HEK293 (cell line): ENCODE measurements around the gene RHBDD1.

Experiments
- CTCF ChIA-PET: fragments of 350-600 bp; formaldehyde crosslinking; extraction: SDS; loops from one replicate; lab custom pipeline; 2021; ENCODE audit warnings: antibody characterized with exemption; lab: Yijun Ruan, JAX
- POLR2A ChIA-PET: fragments of 300-600 bp; formaldehyde crosslinking; extraction: SDS; loops from one replicate; lab custom pipeline; 2020; ENCODE audit warnings: antibody characterized with exemption, inconsistent platforms; lab: Yijun Ruan, JAX
- H3K27ac ChIP-seq: fragments of 200-500 bp; sonication (Bioruptor generic); 2 replicates; pipeline ENCODE4 v1.5.1; 2014; ENCODE audit warnings: low read depth, low read length, control low read depth, inconsistent platforms; ENCODE audit errors: extremely low read depth
- H3K36me3 ChIP-seq, 2 experiments: fragments of 200-500 bp in 1 of 2; sonication (Bioruptor generic) in 1 of 2; 1 replicate in 1 of 2; 2 replicates in 1 of 2; pipeline ENCODE4 v1.5.1; 2014 to 2017; ENCODE audit warnings: inconsistent platforms in 2 of 2, low read length in 2 of 2; ENCODE audit not compliant: control insufficient read depth in 2 of 2, insufficient read depth in 1 of 2
- H3K4me1 ChIP-seq: fragments of 200-500 bp; sonication (Bioruptor generic); 2 replicates; pipeline ENCODE4 v1.5.1; 2014; ENCODE audit warnings: mild to moderate bottlenecking, low read length, inconsistent platforms; ENCODE audit not compliant: control insufficient read depth, insufficient read depth
- H3K4me3 ChIP-seq: 2 replicates; pipeline ENCODE4 v1.5.1; 2011; ENCODE audit warnings: low read depth, mild to moderate bottlenecking, control low read depth, low read length, moderate library complexity
- H3K9me3 ChIP-seq: fragments of 200-500 bp; sonication (Bioruptor generic); 2 replicates; pipeline ENCODE4 v1.5.1; 2014; ENCODE audit warnings: low read depth, low read length, inconsistent platforms; ENCODE audit not compliant: control insufficient read depth, insufficient read depth
- BCL11B ChIP-seq: fragments of 450-650 bp; formaldehyde crosslinking; IDR thresholded peaks from 2 replicates; pipeline ENCODE4 v1.5.1; 2016; ENCODE audit warnings: low read depth, missing biosample characterization, missing genetic modification characterization
- CTCF ChIP-seq: fragments of 450-650 bp; formaldehyde crosslinking; IDR thresholded peaks from 2 replicates; pipeline ENCODE4 v1.5.1; 2016; ENCODE audit warnings: missing biosample characterization, missing genetic modification characterization
- KLF16 ChIP-seq: fragments of 450-650 bp; formaldehyde crosslinking; IDR thresholded peaks from 2 replicates; pipeline ENCODE4 v1.5.1; 2017; ENCODE audit warnings: missing biosample characterization, missing genetic modification characterization
- PATZ1 ChIP-seq: fragments of 450-650 bp; formaldehyde crosslinking; IDR thresholded peaks from 2 replicates; pipeline ENCODE4 v1.5.1; 2016; ENCODE audit warnings: missing biosample characterization, missing genetic modification characterization
- REPIN1 ChIP-seq: fragments of 450-650 bp; formaldehyde crosslinking; IDR thresholded peaks from 2 replicates; pipeline ENCODE4 v1.5.1; 2017; ENCODE audit warnings: missing biosample characterization, missing genetic modification characterization, low read depth
- SCRT1 ChIP-seq: fragments of 450-650 bp; formaldehyde crosslinking; IDR thresholded peaks from 2 replicates; pipeline ENCODE4 v1.5.1; 2016; ENCODE audit warnings: missing biosample characterization, missing genetic modification characterization, borderline replicate concordance
- SETDB1 ChIP-seq: IDR thresholded peaks from one replicate; pipeline ENCODE4 v1.6.1; 2017; ENCODE audit warnings: mild to moderate bottlenecking, low read length, moderate library complexity, mixed read lengths; ENCODE audit not compliant: insufficient read length
- WT1 ChIP-seq: fragments of 450-650 bp; formaldehyde crosslinking; IDR thresholded peaks from 2 replicates; pipeline ENCODE4 v1.5.1; 2016; ENCODE audit warnings: missing biosample characterization, missing genetic modification characterization
- ZNF121 ChIP-seq: fragments of 450-650 bp; formaldehyde crosslinking; IDR thresholded peaks from 2 replicates; pipeline ENCODE4 v1.5.1; 2016; ENCODE audit warnings: missing biosample characterization, missing genetic modification characterization
- ZNF132 ChIP-seq: fragments of 450-650 bp; formaldehyde crosslinking; IDR thresholded peaks from 2 replicates; pipeline ENCODE4 v1.5.1; 2017; ENCODE audit warnings: missing biosample characterization, missing genetic modification characterization, borderline replicate concordance
- ZNF223 ChIP-seq: fragments of 450-650 bp; formaldehyde crosslinking; IDR thresholded peaks from 2 replicates; pipeline ENCODE4 v1.5.1; 2016; ENCODE audit warnings: missing biosample characterization, missing genetic modification characterization
- ZNF324 ChIP-seq: fragments of 450-650 bp; formaldehyde crosslinking; IDR thresholded peaks from 2 replicates; pipeline ENCODE4 v1.5.1; 2016; ENCODE audit warnings: missing biosample characterization, missing genetic modification characterization
- ZNF350 ChIP-seq: fragments of 450-650 bp; formaldehyde crosslinking; IDR thresholded peaks from 2 replicates; pipeline ENCODE4 v1.5.0; 2017; ENCODE audit warnings: missing biosample characterization, mild to moderate bottlenecking, missing genetic modification characterization
- ZNF366 ChIP-seq: fragments of 450-650 bp; formaldehyde crosslinking; conservative IDR thresholded peaks from 2 replicates; pipeline ENCODE4 v1.5.1; 2016; ENCODE audit warnings: missing biosample characterization, missing genetic modification characterization
- ZNF404 ChIP-seq: fragments of 450-650 bp; formaldehyde crosslinking; IDR thresholded peaks from 2 replicates; pipeline ENCODE4 v1.5.1; 2017; ENCODE audit warnings: missing biosample characterization, missing genetic modification characterization
- ZNF416 ChIP-seq: fragments of 450-650 bp; formaldehyde crosslinking; IDR thresholded peaks from 2 replicates; pipeline ENCODE4 v1.5.1; 2016; ENCODE audit warnings: missing biosample characterization, missing genetic modification characterization
- ZNF548 ChIP-seq: fragments of 450-650 bp; formaldehyde crosslinking; IDR thresholded peaks from 2 replicates; pipeline ENCODE4 v1.5.1; 2016; ENCODE audit warnings: missing biosample characterization, missing genetic modification characterization
- ZNF558 ChIP-seq: fragments of 450-650 bp; formaldehyde crosslinking; IDR thresholded peaks from 2 replicates; pipeline ENCODE4 v1.5.1; 2016; ENCODE audit warnings: missing biosample characterization, missing genetic modification characterization
- ZNF626 ChIP-seq: fragments of 450-650 bp; sonication (Bioruptor Pico); formaldehyde crosslinking; IDR thresholded peaks from 2 replicates; pipeline ENCODE4 v1.5.1; 2018; ENCODE audit warnings: missing biosample characterization, missing genetic modification characterization, inconsistent platforms
- ZNF704 ChIP-seq: fragments of 450-650 bp; formaldehyde crosslinking; IDR thresholded peaks from 2 replicates; pipeline ENCODE4 v1.5.1; 2016; ENCODE audit warnings: missing biosample characterization, missing genetic modification characterization
- ZNF768 ChIP-seq: fragments of 450-650 bp; formaldehyde crosslinking; IDR thresholded peaks from 2 replicates; pipeline ENCODE4 v1.5.1; 2018; ENCODE audit warnings: missing biosample characterization, mild to moderate bottlenecking, missing genetic modification characterization
- ZNF792 ChIP-seq: fragments of 450-650 bp; formaldehyde crosslinking; IDR thresholded peaks from 2 replicates; pipeline ENCODE4 v1.5.1; 2016; ENCODE audit warnings: missing biosample characterization, missing genetic modification characterization
- ZXDB ChIP-seq: fragments of 450-650 bp; formaldehyde crosslinking; IDR thresholded peaks from 2 replicates; pipeline ENCODE4 v1.5.1; 2016; ENCODE audit warnings: missing biosample characterization, missing genetic modification characterization

The RHBDD1 gene

GRCh38 chr2:226953206-226953605 is 117.4 kb downstream of the RHBDD1 start:
- ChIA-PET CTCF (no interaction called here), POLR2A (no interaction called here)
- Histone ChIP-seq H3K9me3 (no peaks in the 10 kb centered on the region), H3K4me1 (no peaks in the 10 kb centered on the region), H3K36me3 (no peaks in the 10 kb centered on the region), H3K4me3 (no peak overlapping the region), H3K27ac (no peak overlapping the region)
- TF ChIP-seq ZNF366 (no peak), REPIN1 (tag by site-specific recombination) (no peak), CTCF (tag by site-specific recombination) (no peak), SETDB1 (no peak), BCL11B (tag by site-specific recombination) (no peak), ZNF350 (tag by site-specific recombination) (no peak), ZNF416 (tag by site-specific recombination) (no peak), ZNF626 (tag by site-specific recombination) (no peak), ZNF792 (no peak), PATZ1 (tag by site-specific recombination) (no peak), ZNF121 (tag by site-specific recombination) (no peak), ZNF768 (tag by site-specific recombination) (no peak), ZNF558 (tag by site-specific recombination) (no peak), WT1 (tag by site-specific recombination) (no peak), ZNF548 (tag by site-specific recombination) (no peak), SCRT1 (no peak)

GRCh38 chr2:226953826-226954225 is 118.0 kb downstream of the RHBDD1 start:
- Histone ChIP-seq H3K4me1 (no peaks in the 10 kb centered on the region), H3K9me3 (no peaks in the 10 kb centered on the region)
- TF ChIP-seq SETDB1, result no peak
- TF ChIP-seq KLF16 (tag by site-specific recombination), result no peak
- no peak for TF ChIP-seq ZXDB (tag by site-specific recombination)
- TF ChIP-seq ZNF704 (tag by site-specific recombination), result no peak
- no peak for TF ChIP-seq ZNF223 (tag by site-specific recombination)
- no peak for TF ChIP-seq ZNF404 (tag by site-specific recombination)
- TF ChIP-seq ZNF132 (tag by site-specific recombination), result no peak
- TF ChIP-seq ZNF324 (tag by site-specific recombination), result no peak
- TF ChIP-seq, all 188 proteins: peak for 0
- H3K27ac ChIP-seq, result no peak overlapping the region
- H3K36me3 ChIP-seq, result no peaks in the 10 kb centered on the region
- POLR2A ChIA-PET, result no interaction called here
- H3K4me3 ChIP-seq, result no peak overlapping the region
- CTCF ChIA-PET, result no interaction called here
